ENCODE measurements around the gene TMEFF2.

DNA sequence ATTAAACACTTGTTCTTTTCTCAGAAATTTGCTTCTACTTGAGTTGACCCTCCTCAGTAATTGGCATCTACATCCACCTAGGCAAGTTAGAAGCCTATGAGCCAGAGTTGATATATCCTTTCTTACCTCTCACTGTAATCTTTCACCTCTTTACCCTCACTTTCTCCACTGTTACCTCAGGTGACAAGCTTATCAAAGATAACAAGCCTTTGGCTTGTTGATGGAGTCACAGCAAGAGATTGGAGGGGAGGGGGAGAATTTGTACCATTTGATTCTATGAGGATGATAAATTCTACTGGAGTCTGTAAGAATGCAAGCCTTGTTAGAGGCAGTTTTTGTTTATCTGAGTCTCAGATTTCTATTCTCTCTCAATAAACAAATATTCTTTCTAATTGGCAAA lies 176.9 kb downstream of the TMEFF2 start:
- TF ChIP-seq EP300 (IDR thresholded peaks at IDR 0.05; ENCODE audit: borderline replicate concordance in 1 of 2, low read depth in 2 of 2, low read length in 2 of 2) (no peak), RFX5 (IDR thresholded peaks at IDR 0.05; ENCODE audit: borderline replicate concordance, low read depth, low read length) (no peak), NANOG (IDR thresholded peaks at IDR 0.05; ENCODE audit: insufficient read depth, low read depth, low read length, poor library complexity, severe bottlenecking) (no peak), CTCF (IDR thresholded peaks at IDR 0.05; ENCODE audit: control extremely low read depth in 1 of 3, insufficient read depth in 1 of 3, low read depth in 1 of 3, low read length in 3 of 3) (no peak), TCF12 (IDR thresholded peaks at IDR 0.05; ENCODE audit: low read depth, low read length) (no peak), CEBPB (IDR thresholded peaks at IDR 0.05; ENCODE audit: low read depth, low read length) (no peak), JUND (IDR thresholded peaks at IDR 0.05; ENCODE audit: low read length) (no peak), HDAC2 (IDR thresholded peaks at IDR 0.05; ENCODE audit: borderline replicate concordance in 1 of 2, low read depth in 2 of 2, low read length in 2 of 2) (no peak), HDAC6 (IDR thresholded peaks at IDR 0.05; ENCODE audit: low read depth, low read length) (no peak), EZH2 (IDR thresholded peaks at IDR 0.05; ENCODE audit: low read depth, low read length, severe bottlenecking) (no peak), SIN3A (conservative IDR thresholded peaks at IDR 0.05 in 1 of 2, IDR thresholded peaks at IDR 0.05 in 1 of 2; ENCODE audit: low read depth in 1 of 2, low read length in 2 of 2) (no peak), CHD2 (IDR thresholded peaks at IDR 0.05; ENCODE audit: low read length) (no peak), SIX5 (IDR thresholded peaks at IDR 0.05; ENCODE audit: low read depth, low read length) (no peak), FOSL1 (IDR thresholded peaks at IDR 0.05; ENCODE audit: insufficient read depth, low read depth, low read length) (no peak)

Measured in H1 (cell line).